ENCODE measurements around the gene SKI.

SKI gene

GRCh38 chr1:2267051-2267830, 39.1 kb downstream of the SKI start:
- no peak for DNase-seq

GRCh38 chr1:2267862-2268261, 39.7 kb downstream of the SKI start:
- DNase-seq = no peak

- no peak for DNase-seq
These were observed 40.4 kb downstream of the SKI start for GRCh38 chr1:2268285-2269056.

- no peak for DNase-seq
These were observed 41.2 kb downstream of the SKI start for GRCh38 chr1:2269193-2269921.

- DNase-seq = no peak
These were observed 41.8 kb downstream of the SKI start for GRCh38 chr1:2269922-2270259.

GRCh38 chr1:2270260-2271100, 42.4 kb downstream of the SKI start:
- DNase-seq = no peak

- DNase-seq = no peak
These were observed 43.1 kb downstream of the SKI start for GRCh38 chr1:2271211-2271721.

- no peak for DNase-seq
These were observed 43.9 kb downstream of the SKI start for GRCh38 chr1:2271841-2272655.

- no peak for DNase-seq
These were observed 44.7 kb downstream of the SKI start for GRCh38 chr1:2272686-2273400.

- no peak for DNase-seq
These were observed 45.4 kb downstream of the SKI start for GRCh38 chr1:2273401-2274090.

GRCh38 chr1:2274231-2274928, 46.3 kb downstream of the SKI start:
- DNase-seq = no peak

- no peak for DNase-seq
These were observed 46.9 kb downstream of the SKI start for GRCh38 chr1:2274929-2275475.

- DNase-seq = no peak
These were observed 47.8 kb downstream of the SKI start for GRCh38 chr1:2275796-2276536.

- DNase-seq = no peak
These were observed 48.9 kb downstream of the SKI start for GRCh38 chr1:2276803-2277580.

GRCh38 chr1:2277741-2278488, 49.8 kb downstream of the SKI start:
- DNase-seq = no peak

- DNase-seq = no peak
These were observed 50.6 kb downstream of the SKI start for GRCh38 chr1:2278591-2279209.

- no peak for DNase-seq
These were observed 51.1 kb downstream of the SKI start for GRCh38 chr1:2279210-2279639.

Data from KG1 (cell line).